HG02870 (cell line): ENCODE measurements around the gene IMMP2L.

Experiments used
- ATAC-seq: cut with Tn5 transposase; IDR thresholded peaks from one replicate; pipeline ENCODE4 v1.9.1; 2021; ENCODE audit warnings: mild to moderate bottlenecking, moderate library complexity; ENCODE audit not compliant: unreplicated experiment

IMMP2L gene

GRCh38 chr7:110626414-110626813 lies 935.9 kb downstream of the IMMP2L start:
- no peak for ATAC-seq

- no peak for ATAC-seq
Measured at GRCh38 chr7:110625294-110625693, 937.0 kb downstream of the IMMP2L start.

GRCh38 chr7:110623436-110623835 lies 938.9 kb downstream of the IMMP2L start:
- no peak for ATAC-seq

- no peak for ATAC-seq
Measured at GRCh38 chr7:110621289-110621688, 941.0 kb downstream of the IMMP2L start.

GRCh38 chr7:110620110-110620735 lies 942.1 kb downstream of the IMMP2L start:
- no peak for ATAC-seq
